HG03095 (cell line): ENCODE data around the gene INPP5D.
A peak's percentile ranks its signal among the peaks of the same experiment; 100 is the strongest.

Experiments used
- ATAC-seq: cut with Tn5 transposase; IDR thresholded peaks from one replicate; pipeline ENCODE4 v1.9.1; 2021; ENCODE audit warnings: moderate library complexity; ENCODE audit not compliant: unreplicated experiment

Gene INPP5D

GRCh38 chr2:233228376-233228775, 168.2 kb downstream of the INPP5D start:
- no peak for ATAC-seq

DNA sequence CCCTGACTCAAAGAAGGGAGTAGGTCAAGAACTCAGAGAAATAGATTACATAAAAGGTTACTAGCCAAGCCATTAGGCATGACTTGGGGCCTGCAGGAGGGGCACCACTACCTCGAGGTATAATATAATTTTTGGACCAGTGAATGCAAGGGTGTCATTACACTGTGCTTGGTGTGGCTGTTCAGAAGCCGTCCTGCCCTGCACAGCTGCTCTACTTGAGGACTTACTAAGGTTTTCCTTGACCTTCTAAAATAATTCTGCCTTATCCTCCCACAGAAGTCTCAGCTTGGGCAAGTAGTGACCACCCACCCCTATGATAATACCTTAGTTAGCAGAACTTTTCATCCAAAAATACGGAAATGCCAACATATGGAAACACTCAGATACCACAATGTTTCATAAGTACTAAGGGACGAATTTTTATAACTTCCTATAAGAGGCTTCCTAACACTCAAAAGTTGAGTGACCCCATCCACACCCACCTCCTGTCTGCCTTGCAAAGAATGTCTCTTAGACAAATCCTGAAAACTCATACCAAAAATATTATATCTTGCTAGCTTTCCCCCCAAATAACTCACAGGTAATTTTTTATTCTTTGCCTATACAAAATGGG, 173.6 kb downstream of the INPP5D start:
- ATAC-seq = no peak

DNA sequence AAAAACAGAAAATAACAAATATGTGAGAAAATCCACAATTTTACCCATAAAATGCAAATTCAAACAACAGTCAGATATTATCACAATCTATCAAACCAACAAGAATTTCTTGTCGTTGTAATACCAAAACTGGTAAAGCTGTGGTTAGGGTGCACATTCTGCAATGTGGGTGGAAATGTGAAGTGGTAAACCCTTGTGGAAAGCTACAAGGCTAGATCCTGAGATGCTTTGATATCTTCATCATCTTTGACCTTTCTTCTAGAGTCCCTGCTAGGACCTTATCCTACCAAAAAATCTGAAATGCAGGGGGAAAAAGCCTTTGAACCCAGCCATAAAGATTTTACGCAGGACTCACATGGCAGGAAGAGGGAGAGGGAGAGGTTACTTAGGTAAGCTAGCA, 174.1 kb downstream of the INPP5D start:
- ATAC-seq = no peak

DNA sequence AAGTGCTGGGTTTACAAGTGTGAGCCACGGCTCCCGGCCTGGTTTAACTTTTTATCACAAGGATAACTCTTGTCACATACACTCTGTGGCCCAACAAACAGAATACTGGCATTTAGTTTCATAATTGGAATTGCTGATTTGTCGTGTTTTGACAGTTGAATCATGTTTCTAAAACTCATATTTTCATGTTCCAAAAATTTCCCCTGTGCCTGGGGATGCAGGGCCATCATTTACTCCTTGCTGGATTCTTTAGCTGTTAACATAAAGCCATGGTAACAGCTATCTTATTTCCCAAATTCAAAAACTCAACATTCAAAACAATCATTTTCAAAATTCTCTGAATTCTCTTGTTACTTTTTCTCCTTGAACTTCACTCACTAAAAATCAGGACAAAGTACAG, 174.9 kb downstream of the INPP5D start:
- ATAC-seq = no peak

DNA sequence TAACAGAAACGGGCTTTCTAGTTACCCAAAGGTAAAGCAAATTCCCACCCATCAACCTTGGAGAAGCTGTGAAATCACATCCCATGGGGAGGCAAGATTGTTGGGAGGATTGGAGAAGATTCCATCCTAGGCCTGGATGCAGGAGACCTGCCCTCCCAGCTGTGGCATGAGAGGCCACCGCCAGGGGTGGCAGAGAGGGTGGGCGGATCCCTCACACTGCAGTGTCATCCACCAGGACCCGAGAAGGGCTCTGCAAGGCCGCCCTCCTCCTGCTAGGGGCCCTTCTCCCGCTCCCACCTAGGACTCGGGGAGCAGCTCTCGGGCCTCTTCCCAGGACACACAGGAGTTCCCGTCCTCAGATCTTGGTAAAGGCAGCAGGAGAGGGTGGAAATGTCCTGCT, 175.8 kb downstream of the INPP5D start:
- ATAC-seq = no peak

GRCh38 chr2:233236820-233237589, 176.9 kb downstream of the INPP5D start:
- no peak for ATAC-seq

DNA sequence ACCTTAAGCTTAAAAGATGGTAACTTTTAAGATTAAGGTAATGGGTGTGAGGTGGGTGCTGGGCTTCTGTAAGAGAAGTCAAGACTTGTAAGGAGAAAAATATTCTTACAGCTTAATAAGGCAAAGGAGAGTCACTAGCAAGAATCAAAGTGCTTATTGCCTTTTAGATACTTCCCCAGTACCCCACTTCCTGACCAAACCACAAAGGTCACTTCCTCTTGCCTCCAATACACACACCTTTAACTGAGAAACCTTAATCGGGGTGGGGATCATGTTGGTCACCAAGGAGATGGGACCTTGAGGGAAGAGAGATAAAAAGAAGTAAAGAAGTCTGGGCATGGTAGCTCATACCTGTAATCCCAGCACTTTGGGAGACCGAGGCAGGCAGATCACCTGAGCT, 180.8 kb downstream of the INPP5D start:
- no peak for ATAC-seq

GRCh38 chr2:233241803-233242202, 181.7 kb downstream of the INPP5D start:
- ATAC-seq = no peak

- no peak for ATAC-seq
Measured at GRCh38 chr2:233242231-233242927, 182.2 kb downstream of the INPP5D start.

DNA sequence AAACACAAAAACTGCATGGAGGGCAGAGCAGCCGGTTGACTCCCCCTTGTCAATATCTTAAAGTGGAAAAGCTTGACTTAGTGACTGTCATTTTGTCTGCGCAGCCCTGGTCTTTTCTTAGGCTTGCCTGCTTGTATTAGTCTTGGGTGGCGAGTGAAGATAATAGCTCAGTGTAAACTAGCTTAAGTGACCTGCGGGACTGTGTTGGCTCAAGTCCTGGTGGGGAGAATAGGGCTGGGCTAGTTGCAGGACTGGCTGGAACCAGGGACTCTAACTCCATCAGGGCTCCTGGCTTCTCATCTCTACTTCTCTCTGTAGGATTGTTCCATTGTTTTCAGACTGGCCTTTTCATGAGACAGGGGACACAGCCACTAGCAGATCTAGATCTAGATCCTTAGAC, 183.2 kb downstream of the INPP5D start:
- no peak for ATAC-seq

GRCh38 chr2:233244818-233245217, 184.7 kb downstream of the INPP5D start:
- ATAC-seq = no peak

GRCh38 chr2:233245406-233245805, 185.3 kb downstream of the INPP5D start:
- no peak for ATAC-seq

DNA sequence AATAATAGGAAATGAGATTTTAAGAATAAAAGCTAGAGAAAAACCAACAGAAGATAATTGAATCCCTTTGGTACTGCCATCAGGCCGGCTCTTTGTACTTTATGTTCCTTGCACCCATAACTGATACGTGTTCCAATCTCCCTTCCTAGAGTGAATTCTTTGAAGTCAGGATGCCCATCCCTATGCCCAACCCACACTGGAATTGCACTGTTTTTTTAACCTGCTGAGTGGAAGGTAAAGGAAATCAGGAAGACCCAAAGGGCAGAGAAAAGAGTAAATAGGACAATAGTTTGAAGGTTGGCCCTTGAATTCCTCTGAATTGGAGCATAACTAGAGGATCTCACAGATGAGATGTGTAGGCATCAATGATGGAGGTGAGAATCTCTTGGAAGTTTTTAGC, 187.0 kb downstream of the INPP5D start:
- no peak for ATAC-seq

DNA sequence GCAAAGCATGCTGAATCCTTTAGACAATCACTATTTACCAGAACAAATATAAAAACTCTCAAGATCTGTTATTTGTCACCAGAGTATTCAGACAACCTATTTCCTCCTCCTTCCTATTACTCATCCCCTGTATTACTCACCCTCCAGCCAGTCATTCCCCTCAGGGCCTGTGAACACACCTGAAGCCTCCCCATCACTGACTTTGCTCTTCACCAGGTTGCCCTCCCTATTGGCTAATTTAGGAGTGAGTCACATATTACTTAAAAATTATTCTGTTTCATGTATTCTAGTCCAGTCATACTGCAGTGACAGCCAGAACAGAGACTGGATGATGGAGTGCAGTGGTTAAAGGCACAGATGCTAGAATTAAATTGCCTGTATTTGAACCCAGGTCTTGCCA, 187.6 kb downstream of the INPP5D start:
- no peak for ATAC-seq

- ATAC-seq = no peak
Measured at GRCh38 chr2:233248999-233249398, 188.9 kb downstream of the INPP5D start.

GRCh38 chr2:233250568-233250967, 190.4 kb downstream of the INPP5D start:
- no peak for ATAC-seq

GRCh38 chr2:233250985-233251305, 190.8 kb downstream of the INPP5D start:
- no peak for ATAC-seq

DNA sequence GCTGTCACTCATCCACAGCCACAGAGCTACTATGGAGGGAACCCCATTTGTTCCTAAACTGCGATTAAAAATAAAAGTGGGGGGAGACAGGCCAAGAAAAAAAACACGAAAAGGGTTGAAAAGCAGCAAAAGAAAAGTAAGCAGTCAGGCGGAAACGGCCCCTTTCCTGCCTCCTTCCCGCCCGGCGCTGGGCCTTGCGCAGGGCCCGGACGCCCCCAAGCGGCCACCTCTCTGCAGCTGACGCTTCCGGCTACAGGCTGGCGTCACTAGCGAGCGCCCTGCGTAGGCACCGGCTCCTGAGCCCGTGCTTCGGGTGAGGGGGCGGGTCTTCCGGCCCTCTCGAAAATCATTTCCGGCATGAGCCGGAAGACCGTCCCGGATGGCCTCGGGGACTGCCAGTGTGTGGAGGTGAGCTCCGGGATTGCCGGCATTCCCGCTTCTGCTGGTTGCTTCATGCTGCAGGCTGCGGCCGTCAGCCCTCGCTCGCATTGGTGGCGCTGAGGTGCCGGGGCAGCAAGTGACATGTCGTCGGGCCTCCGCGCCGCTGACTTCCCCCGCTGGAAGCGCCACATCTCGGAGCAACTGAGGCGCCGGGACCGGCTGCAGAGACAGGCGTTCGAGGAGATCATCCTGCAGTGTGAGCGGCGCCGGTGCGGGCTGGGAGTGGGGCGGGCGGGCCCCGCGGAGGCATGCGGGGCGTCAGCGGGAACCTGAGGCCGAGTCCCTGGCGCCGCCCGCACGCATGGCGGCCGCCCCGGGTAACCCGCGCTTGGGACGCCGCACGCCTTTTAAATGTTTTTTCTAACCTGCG, 191.4 kb downstream of the INPP5D start, which contains the start of gene ATG16L1:
Gene ATG16L1, plus strand, starts transcription at position 368 of the 811 bp plus-strand sequence. Its CDS starts 155 bp downstream, at position 523.
- ATAC-seq = peak; percentile 91

- ATAC-seq = no peak
Measured at GRCh38 chr2:233252227-233252626, 192.1 kb downstream of the INPP5D start.

GRCh38 chr2:233255151-233255550, 195.0 kb downstream of the INPP5D start:
- ATAC-seq = no peak

DNA sequence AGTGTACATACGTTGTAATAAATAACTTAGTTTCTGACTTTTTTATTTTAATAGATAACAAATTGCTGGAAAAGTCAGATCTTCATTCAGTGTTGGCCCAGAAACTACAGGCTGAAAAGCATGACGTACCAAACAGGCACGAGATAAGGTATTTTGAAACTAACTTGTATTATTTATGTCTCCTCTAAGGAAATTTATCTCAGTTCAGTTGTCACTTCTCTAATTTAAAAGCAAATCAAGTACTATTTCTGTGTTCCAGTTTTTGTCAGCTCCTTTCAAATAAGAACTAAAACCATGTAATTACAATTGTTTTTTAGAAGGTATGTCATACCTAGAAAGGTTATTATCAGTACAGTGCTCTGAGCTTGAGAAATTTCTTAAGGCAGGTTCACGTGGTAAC, 195.9 kb downstream of the INPP5D start:
- no peak for ATAC-seq
